ENCODE data around the gene EIF5A. TPM values are rescaled to one million over a fixed set of nuclear protein-coding genes. Genes with fewer than 3 reads are reported as not detected.

Gene EIF5A
- polyA plus RNA-seq, 1 donor (not counting 4 experiments of a cell fraction or from before 2014, with no cell fraction given): 948 TPM

DNA sequence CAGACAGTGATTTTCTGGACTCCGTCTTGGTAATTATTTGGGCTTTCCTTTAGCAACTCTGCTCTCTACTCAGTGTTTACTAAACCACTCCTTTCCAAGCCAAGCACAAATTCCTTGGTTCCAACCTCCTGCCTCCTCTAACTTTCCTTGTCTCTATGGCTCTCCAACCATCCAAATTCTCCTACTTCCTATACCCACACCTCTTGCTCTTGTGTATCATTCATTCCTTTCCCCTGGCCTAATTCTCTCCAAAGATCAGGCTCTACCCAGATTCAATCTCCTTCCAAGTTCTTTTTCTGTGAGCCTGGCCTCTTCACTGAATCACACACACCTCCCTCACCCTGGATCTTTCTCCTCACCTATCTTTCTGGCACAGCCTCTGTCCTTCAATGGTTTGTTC is 20.6 kb downstream of the EIF5A start:
- Histone ChIP-seq H3K9ac (ENCODE audit: control insufficient read depth, extremely low read depth, insufficient read depth, low read length) (peak overlapping the region; percentile 91), H4K20me1 (ENCODE audit: control insufficient read depth, extremely low read depth, insufficient read depth, low read length) (no peaks in the 10 kb centered on the region), H3K9me1 (ENCODE audit: control insufficient read depth, extremely low read depth, insufficient read depth, low read length) (peaks cover 2% of the 10 kb centered on the region), H3K4me3 (ENCODE audit: control insufficient read depth in 2 of 3, extremely low read depth in 1 of 3, insufficient read depth in 2 of 3, low read depth in 1 of 3, low read length in 3 of 3) (peak overlapping the region; percentile 85 to 95 (median 90)), H2AFZ (ENCODE audit: control insufficient read depth, low read length) (no peak overlapping the region), H3K27ac (ENCODE audit: control insufficient read depth, insufficient read depth, low read length) (no peak overlapping the region), H3K4me1 (ENCODE audit: control insufficient read depth, extremely low read depth, insufficient read depth, low read length) (peaks cover 8% of the 10 kb centered on the region), H3K27me3 (ENCODE audit: control insufficient read depth, extremely low read depth, insufficient read depth, low read length) (no peaks in the 10 kb centered on the region), H3K79me2 (ENCODE audit: control insufficient read depth, insufficient read depth, low read length) (peaks cover 17% of the 10 kb centered on the region), H3K4me2 (ENCODE audit: control insufficient read depth, extremely low read depth, insufficient read depth, low read depth, low read length) (peak overlapping the region; percentile 91), H3K9me3 (ENCODE audit: control insufficient read depth, low read depth, low read length) (no peaks in the 10 kb centered on the region), H3K36me3 (ENCODE audit: control insufficient read depth in 2 of 2, extremely low read depth in 1 of 2, insufficient read depth in 2 of 2, low read length in 2 of 2) (peaks cover 25 to 36% of the 10 kb centered on the region in 2 experiments)
- FAIRE-seq (no peak), DNase-seq (ENCODE audit: low read depth, low spot score) (no peak)
- TF ChIP-seq, protein P1, sequence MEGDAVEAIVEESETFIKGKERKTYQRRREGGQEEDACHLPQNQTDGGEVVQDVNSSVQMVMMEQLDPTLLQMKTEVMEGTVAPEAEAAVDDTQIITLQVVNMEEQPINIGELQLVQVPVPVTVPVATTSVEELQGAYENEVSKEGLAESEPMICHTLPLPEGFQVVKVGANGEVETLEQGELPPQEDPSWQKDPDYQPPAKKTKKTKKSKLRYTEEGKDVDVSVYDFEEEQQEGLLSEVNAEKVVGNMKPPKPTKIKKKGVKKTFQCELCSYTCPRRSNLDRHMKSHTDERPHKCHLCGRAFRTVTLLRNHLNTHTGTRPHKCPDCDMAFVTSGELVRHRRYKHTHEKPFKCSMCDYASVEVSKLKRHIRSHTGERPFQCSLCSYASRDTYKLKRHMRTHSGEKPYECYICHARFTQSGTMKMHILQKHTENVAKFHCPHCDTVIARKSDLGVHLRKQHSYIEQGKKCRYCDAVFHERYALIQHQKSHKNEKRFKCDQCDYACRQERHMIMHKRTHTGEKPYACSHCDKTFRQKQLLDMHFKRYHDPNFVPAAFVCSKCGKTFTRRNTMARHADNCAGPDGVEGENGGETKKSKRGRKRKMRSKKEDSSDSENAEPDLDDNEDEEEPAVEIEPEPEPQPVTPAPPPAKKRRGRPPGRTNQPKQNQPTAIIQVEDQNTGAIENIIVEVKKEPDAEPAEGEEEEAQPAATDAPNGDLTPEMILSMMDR (optimal IDR thresholded peaks at IDR 0.05 in 1 of 3, IDR thresholded peaks at IDR 0.05 in 1 of 3, conservative IDR thresholded peaks at IDR 0.05 in 1 of 3; ENCODE audit: extremely low read depth in 1 of 3, insufficient read depth in 2 of 3, low read length in 3 of 3): no peak
- TF ChIP-seq EZH2 (IDR thresholded peaks at IDR 0.05; ENCODE audit: low read length): no peak
- dilution Hi-C loops (cut with MboI; ENCODE audit: extremely low pct_ligation_motif_present, low sequenced_read_pairs): no loop called here

DNA sequence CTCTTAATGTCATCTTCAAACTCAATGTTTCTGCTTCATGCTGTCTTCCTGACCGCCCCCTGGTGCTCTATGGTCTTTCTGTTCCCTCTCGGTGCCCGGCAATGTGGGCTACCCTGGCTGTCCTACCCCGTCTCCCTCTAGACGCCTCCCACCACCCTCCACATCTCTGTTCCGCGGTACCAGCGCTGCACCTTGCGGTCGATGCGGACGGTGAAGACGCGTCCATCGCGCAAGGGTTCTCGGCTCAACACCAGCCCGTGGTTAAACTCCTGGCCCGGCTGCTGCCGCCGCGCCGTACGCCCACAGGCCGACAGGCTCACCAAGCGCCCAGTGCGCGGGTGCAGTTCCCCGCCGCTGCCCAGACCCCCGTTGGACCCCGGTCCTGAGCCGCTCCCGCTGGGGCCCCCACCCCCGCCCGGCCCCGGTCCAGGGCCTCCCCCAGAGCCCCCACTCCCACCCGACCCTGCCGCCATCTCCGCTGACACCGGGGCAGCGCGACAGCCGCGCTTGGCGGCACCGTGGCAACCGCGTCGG is 21.5 kb downstream of the EIF5A start, which contains the start of gene NEURL4:
NEURL4 (minus strand) TSS at position 496 of the 534 bp plus-strand sequence; CDS start at position 473, 23 bp downstream.
- no peak for FAIRE-seq
- peak within 1 kb of the TSS; percentile 97 for H2AFZ ChIP-seq (ENCODE audit: control insufficient read depth, low read length)
- H3K4me1 ChIP-seq (ENCODE audit: control insufficient read depth, extremely low read depth, insufficient read depth, low read length): peaks cover 8% of the 10 kb centered on the region
- no peaks in the 10 kb centered on the region for H3K27me3 ChIP-seq (ENCODE audit: control insufficient read depth, extremely low read depth, insufficient read depth, low read length)
- DNase-seq (ENCODE audit: low read depth, low spot score): no peak
- H3K36me3 ChIP-seq (ENCODE audit: control insufficient read depth in 2 of 2, extremely low read depth in 1 of 2, insufficient read depth in 2 of 2, low read length in 2 of 2): peaks cover 19 to 27% of the 10 kb centered on the region in 2 experiments
- peak within 1 kb of the TSS; percentile 87 to 95 (median 90) for H3K4me3 ChIP-seq (ENCODE audit: control insufficient read depth in 2 of 3, extremely low read depth in 1 of 3, insufficient read depth in 2 of 3, low read depth in 1 of 3, low read length in 3 of 3)
- H3K27ac ChIP-seq (ENCODE audit: control insufficient read depth, insufficient read depth, low read length): peak within 1 kb of the TSS; percentile 90
- no peaks in the 10 kb centered on the region for H3K9me3 ChIP-seq (ENCODE audit: control insufficient read depth, low read depth, low read length)
- peaks cover 2% of the 10 kb centered on the region for H3K9me1 ChIP-seq (ENCODE audit: control insufficient read depth, extremely low read depth, insufficient read depth, low read length)
- no peak for TF ChIP-seq EZH2 (IDR thresholded peaks at IDR 0.05; ENCODE audit: low read length)
- TF ChIP-seq, protein P1 (optimal IDR thresholded peaks at IDR 0.05 in 1 of 3, IDR thresholded peaks at IDR 0.05 in 1 of 3, conservative IDR thresholded peaks at IDR 0.05 in 1 of 3; ENCODE audit: extremely low read depth in 1 of 3, insufficient read depth in 2 of 3, low read length in 3 of 3): peak in 1 of 3 experiments; percentile 6
- peak within 1 kb of the TSS; percentile 91 for H3K9ac ChIP-seq (ENCODE audit: control insufficient read depth, extremely low read depth, insufficient read depth, low read length)
- peaks cover 17% of the 10 kb centered on the region for H3K79me2 ChIP-seq (ENCODE audit: control insufficient read depth, insufficient read depth, low read length)
- dilution Hi-C loops (cut with MboI; ENCODE audit: extremely low pct_ligation_motif_present, low sequenced_read_pairs): no loop called here
- H4K20me1 ChIP-seq (ENCODE audit: control insufficient read depth, extremely low read depth, insufficient read depth, low read length): no peaks in the 10 kb centered on the region
- H3K4me2 ChIP-seq (ENCODE audit: control insufficient read depth, extremely low read depth, insufficient read depth, low read depth, low read length): peak within 1 kb of the TSS; percentile 99

All from keratinocyte (primary cell).